ENCODE measurements around the gene CGB2.
"Not testable (repeated sequence)": the region's sequence is repeated elsewhere in the genome, so short reads cannot be mapped to it uniquely, and the experiment has no call there.

The CGB2 gene

DNA sequence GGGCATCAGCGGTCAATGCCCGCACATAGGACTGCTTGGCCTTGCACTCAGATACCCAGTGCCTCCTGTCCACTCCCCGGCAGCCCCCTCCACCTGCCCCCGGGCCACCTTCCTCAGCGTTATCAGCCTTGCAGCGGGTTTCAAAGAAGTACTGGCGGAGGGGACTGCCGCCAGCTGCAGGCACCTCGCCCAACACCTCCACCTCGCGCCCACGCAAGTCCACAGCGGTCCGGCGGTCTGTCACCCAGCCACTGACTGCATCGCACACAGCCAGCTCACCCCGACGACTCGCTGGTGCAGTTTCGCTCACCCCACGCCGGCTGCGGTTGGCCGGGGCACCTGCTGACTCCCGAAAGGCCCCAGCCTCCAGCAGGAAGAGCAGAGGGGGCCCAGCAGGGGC is 29.8 kb downstream of the CGB2 start:
- Mint-ChIP-seq H3K4me1 (ENCODE audit: low read depth) (peaks cover 9% of the 10 kb centered on the region), H3K36me3 (ENCODE audit: low read depth) (no peaks in the 10 kb centered on the region), H3K9me3 (no peaks in the 10 kb centered on the region), H3K4me3 (no peak overlapping the region), H3K27me3 (ENCODE audit: low read depth) (peaks cover 72% of the 10 kb centered on the region), H3K27ac (no peak overlapping the region)

DNA sequence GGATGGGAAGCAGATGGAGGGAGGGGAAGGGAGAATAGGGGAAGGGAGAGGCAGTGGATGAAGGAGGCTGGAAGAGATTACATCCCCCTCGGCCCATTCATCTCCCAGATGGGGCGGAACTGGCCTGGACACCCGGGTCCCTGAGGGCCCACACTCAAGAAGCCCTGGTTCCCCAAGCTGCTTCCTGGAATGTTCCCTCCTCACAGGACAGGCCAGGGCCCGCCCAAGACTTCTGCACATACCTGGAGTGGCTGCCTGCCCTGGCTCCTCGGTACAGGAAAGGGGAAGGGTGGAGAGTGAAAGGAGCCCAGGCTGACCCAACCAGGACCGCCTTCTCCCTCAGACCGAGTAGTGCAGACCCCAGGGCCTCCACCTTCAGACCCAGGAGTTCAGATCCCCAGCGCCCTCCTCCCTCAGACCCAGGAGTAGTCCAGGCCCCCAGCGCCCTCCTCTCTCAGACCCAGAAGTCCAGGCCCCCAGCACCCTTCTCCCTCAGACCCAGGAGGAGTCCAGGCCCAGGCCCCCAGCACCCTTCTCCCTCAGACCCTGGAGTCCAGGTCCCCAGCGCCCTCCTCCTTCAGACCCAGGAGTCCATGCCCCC is 32.4 kb downstream of the CGB2 start:
- Mint-ChIP-seq H3K36me3 (ENCODE audit: low read depth) (no peaks in the 10 kb centered on the region), H3K27ac (no peak overlapping the region), H3K4me3 (no peak overlapping the region), H3K27me3 (ENCODE audit: low read depth) (peaks cover 69% of the 10 kb centered on the region), H3K4me1 (ENCODE audit: low read depth) (no peaks in the 10 kb centered on the region), H3K9me3 (no peaks in the 10 kb centered on the region)

DNA sequence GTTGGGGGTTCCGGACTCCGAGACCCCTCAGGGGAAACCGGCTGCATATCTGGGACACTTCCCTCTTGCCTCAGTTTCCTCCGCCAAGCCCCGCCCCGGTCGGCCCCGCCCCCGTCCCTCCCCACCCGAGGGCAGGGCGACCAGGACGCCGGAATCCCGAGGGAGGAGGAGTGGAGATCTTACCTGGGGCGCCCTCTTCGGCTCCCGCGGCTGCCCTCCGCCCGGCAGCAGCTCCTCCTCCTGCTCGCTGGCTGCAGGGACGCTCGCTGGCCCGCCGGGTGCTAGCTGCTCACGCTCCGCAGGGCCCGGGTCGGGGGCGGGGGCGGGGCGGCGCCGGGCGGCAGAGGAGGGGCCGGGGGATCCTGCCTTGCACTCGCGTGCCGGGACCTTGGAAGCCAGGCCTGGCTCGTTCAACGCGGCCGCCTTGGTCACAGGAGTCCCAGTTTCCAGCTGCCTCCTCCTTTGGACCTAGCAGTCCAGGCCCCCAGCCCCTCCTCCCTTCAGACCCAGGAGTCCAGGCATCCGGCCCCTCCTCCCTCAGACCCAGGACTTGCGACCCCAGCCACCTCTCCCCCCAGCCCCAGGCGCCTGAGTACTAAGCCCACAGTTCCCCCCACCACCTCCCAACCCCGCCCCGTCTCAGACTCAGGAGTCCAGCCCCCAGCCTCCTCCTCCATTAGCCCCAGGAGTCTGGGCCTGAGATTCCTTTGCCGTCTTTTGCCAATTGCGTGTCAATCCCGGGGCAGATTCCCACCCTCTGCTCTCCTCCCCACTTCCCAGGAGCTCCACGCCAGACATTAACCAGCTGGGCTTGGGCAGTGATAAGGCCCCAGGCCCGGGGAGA is 33.3 kb downstream of the CGB2 start, which contains the start of gene NTF4:
Gene NTF4 (minus strand): TSS at position 51 of the 844 bp plus-strand sequence. CDS start 2,821 bp downstream, outside the sequence.
- no peak within 1 kb of the TSS for H3K27ac Mint-ChIP-seq
- no peaks in the 10 kb centered on the region for H3K36me3 Mint-ChIP-seq (ENCODE audit: low read depth)
- H3K9me3 Mint-ChIP-seq = no peaks in the 10 kb centered on the region
- no peak within 1 kb of the TSS for H3K4me3 Mint-ChIP-seq
- H3K4me1 Mint-ChIP-seq (ENCODE audit: low read depth) = no peaks in the 10 kb centered on the region
- H3K27me3 Mint-ChIP-seq (ENCODE audit: low read depth) = peaks cover 69% of the 10 kb centered on the region

DNA sequence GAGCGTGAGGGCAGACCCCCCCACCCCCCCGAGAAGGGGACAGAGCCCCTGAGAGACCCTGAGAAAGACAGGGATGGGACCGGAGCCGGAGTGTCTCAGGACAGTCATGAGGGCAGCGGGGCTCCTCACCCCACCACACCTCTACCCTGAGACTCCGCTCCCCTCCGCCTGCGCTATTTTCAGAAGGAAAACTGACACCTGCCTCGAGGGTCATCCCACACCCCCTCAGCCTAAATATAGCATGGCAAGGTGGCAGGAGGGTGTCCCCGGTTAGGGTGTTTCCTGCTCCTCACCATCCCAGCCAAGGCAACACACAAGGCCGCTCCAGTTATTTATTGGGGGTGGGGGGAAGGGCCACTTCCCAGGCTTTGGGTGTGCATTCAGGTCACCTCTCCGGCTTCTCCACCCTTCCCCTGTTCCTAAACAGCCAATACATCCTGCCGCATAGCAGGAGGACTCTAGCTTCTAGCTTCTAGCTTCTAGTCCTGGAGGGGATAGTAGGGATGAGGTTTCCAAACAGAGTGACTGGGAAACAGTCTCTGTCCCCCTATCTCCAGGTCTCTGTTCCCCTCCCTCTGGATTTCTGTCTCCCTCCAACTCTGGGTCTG is 34.3 kb downstream of the CGB2 start:
- no peaks in the 10 kb centered on the region for H3K9me3 Mint-ChIP-seq

DNA sequence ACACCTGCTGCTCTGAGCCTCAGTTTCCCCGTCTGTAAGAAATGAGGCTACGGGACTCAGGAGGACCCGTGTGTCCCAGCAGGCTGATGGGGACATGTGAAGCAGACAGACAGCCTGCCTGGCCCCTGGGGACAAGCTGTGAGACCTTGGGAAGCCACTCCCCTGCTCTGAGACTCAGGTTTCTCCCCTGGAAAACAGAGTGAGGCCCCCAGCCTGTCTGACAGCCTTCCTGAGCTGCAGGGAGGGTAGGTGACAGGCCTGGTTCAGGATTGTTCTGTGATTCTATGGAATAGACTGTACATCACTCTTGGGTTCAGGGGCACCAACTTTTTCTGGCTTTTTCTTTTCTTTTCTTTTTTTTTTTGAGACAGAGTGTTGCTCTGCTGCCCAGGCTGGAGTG is 35.9 kb downstream of the CGB2 start:
- H3K27me3 Mint-ChIP-seq (ENCODE audit: low read depth) = peaks cover 77% of the 10 kb centered on the region
- H3K4me3 Mint-ChIP-seq = no peak overlapping the region
- no peaks in the 10 kb centered on the region for H3K36me3 Mint-ChIP-seq (ENCODE audit: low read depth)
- H3K9me3 Mint-ChIP-seq = no peaks in the 10 kb centered on the region
- H3K4me1 Mint-ChIP-seq (ENCODE audit: low read depth) = no peaks in the 10 kb centered on the region
- H3K27ac Mint-ChIP-seq = no peak overlapping the region

More for the DNA sequence above, 34.3 kb downstream of the CGB2 start:
- Mint-ChIP-seq H3K27ac (no peak overlapping the region), H3K4me3 (no peak overlapping the region), H3K4me1 (ENCODE audit: low read depth) (no peaks in the 10 kb centered on the region), H3K27me3 (ENCODE audit: low read depth) (peaks cover 73% of the 10 kb centered on the region), H3K36me3 (ENCODE audit: low read depth) (no peaks in the 10 kb centered on the region)

DNA sequence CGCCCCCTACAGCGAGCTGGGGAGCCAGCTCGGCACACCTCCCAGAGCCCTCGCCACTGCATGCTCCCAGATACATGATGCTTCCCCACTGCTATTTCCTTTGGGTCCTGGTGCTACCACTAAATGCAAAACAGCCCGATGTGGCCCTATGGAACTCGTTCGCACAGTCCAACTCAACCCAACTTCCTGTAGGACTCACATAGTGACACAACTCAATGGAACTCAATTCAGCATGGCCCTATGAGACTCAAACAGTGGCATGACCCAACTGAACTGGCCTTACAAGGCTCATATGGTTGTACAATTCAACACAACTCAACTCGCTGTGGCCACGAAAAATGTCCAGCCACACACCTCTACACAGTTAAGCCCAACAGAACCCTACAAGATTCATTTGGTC is 37.3 kb downstream of the CGB2 start:
- H3K4me1 Mint-ChIP-seq (ENCODE audit: low read depth) = peaks cover 2% of the 10 kb centered on the region
- H3K36me3 Mint-ChIP-seq (ENCODE audit: low read depth) = peaks cover 1% of the 10 kb centered on the region
- H3K27ac Mint-ChIP-seq = no peak overlapping the region
- peaks cover 81% of the 10 kb centered on the region for H3K27me3 Mint-ChIP-seq (ENCODE audit: low read depth)
- no peaks in the 10 kb centered on the region for H3K9me3 Mint-ChIP-seq
- H3K4me3 Mint-ChIP-seq = no peak overlapping the region

DNA sequence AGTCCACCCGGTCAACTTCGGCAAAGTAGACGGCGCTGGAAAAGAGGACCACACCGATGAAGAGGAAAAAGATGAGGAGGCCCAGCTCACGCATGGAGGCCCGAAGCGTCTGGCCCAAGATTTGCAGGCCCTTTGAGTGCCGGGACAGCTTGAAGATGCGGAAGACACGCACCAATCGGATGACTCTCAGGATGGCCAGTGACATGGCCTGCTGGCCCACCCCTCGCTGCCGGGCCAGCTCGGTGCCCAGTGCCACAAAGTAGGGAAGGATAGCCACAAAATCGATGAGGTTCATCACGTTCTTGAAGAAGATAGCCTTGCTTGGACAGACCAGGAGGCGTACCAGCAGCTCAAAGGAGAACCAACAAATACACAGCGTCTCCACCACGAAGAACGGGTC is 38.7 kb downstream of the CGB2 start:
- peaks cover 2% of the 10 kb centered on the region for H3K4me1 Mint-ChIP-seq (ENCODE audit: low read depth)
- H3K27me3 Mint-ChIP-seq (ENCODE audit: low read depth) = peaks cover 77% of the 10 kb centered on the region
- no peaks in the 10 kb centered on the region for H3K9me3 Mint-ChIP-seq
- H3K27ac Mint-ChIP-seq = no peak overlapping the region
- peaks cover 1% of the 10 kb centered on the region for H3K36me3 Mint-ChIP-seq (ENCODE audit: low read depth)
- no peak overlapping the region for H3K4me3 Mint-ChIP-seq

DNA sequence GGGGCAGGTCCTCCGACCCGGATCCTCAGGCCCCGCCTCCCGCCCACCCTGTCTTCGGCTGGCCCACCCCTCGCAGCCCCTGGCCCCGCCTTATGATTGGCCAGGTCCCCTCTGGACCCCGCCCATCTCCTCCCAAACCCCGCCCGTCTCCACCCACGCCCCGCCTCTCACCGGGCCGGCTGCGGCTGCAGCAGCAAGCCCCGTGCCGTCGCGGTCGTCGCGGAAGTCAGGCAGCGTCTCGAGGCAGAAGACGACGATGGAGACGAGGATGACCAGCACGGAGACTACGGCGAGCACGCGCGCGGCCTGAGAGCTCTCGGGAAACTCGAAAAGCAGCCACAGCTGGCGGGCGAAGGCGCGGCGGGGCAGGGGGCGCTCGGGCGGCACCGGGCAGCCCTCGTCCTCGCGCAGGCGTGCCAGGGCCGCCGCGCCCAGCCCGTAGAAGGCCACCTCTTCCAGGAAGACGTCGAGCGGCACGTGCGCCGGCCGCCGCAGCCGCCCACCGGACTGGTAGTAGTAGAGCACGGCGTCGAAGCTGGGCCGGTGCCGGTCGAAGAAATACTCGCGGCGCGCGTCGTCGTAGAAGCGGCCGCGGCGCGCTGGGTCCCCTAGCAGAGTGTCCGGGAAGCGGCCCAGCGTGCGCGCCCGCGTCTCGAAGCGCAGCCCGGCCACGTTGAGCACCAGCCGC is 40.3 kb downstream of the CGB2 start:
- peaks cover 62% of the 10 kb centered on the region for H3K27me3 Mint-ChIP-seq (ENCODE audit: low read depth)
- no peaks in the 10 kb centered on the region for H3K9me3 Mint-ChIP-seq
- H3K4me1 Mint-ChIP-seq (ENCODE audit: low read depth) = peaks cover 2% of the 10 kb centered on the region
- H3K36me3 Mint-ChIP-seq (ENCODE audit: low read depth) = peaks cover 1% of the 10 kb centered on the region
- no peak overlapping the region for H3K27ac Mint-ChIP-seq
- no peak overlapping the region for H3K4me3 Mint-ChIP-seq

DNA sequence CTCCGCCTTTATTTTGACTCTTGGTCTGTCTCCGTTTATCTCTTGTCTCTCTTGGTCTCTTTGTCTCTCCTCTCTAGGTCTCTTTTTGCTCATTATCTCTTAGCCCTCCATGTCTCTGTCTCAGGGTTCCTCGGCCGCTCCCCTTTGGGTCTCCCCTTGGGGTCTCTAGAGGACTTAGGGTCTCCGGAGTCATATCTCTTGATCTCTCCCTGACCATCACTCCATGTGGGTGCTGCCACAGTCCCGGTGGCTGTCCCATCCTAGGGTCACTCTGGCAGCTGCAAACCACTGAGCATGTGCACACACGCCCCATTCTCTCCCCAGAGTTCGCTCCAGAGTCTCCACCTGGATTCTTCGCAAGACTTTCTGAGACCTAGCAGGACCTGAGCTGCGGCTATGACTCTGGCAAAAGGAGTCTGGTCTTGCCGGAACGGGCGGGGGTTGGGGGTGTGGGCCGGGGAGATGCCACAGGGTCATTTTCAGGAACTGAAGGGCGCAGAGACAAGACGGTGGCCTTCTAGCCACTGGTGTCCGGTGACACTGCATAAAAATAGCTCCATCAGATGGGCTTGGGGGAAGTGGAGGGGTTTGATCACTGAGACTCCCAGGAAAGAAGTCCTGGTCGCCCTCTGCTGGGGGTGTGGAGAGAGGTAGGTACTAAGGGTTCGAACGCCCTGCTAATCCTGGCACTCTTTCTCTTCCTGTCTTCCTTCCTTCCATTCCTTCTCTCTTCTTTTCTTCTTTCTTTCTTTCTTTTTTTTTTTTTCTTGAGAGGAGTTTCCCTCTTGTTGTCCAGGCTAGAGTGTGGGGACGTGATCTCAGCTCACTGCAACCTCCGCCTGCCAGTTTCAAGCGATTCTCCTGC is 42.1 kb downstream of the CGB2 start:
- no peak overlapping the region for H3K27ac Mint-ChIP-seq
- H3K27me3 Mint-ChIP-seq (ENCODE audit: low read depth) = peaks cover 48% of the 10 kb centered on the region
- H3K36me3 Mint-ChIP-seq (ENCODE audit: low read depth) = peaks cover 1% of the 10 kb centered on the region

DNA sequence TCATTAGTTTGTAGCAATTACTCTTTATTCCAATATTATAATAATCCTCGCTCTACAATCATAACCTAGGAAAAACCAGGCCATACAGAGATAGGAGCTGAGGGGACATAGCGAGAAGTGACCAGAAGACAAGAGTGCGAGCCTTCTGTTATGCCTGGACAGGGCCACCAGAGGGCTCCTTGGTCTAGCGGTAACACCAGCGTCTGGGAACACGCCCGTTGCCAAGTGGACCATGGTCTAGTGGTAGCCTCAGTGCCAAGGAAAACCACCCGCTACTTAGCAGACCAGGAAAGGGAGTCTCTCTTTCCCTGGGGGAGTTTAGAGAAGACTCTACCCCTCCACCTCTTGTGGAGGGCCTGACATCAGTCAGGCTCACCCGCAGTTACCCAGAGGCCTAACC is 43.2 kb downstream of the CGB2 start:
- not testable (repeated sequence) for H3K4me1 Mint-ChIP-seq (ENCODE audit: low read depth); H3K36me3 Mint-ChIP-seq (ENCODE audit: low read depth); H3K9me3 Mint-ChIP-seq; H3K27ac Mint-ChIP-seq; H3K4me3 Mint-ChIP-seq
- peaks cover 37% of the 10 kb centered on the region for H3K27me3 Mint-ChIP-seq (ENCODE audit: low read depth)

More for the DNA sequence above, 42.1 kb downstream of the CGB2 start:
- Mint-ChIP-seq H3K4me1 (ENCODE audit: low read depth) (peaks cover 2% of the 10 kb centered on the region), H3K4me3 (peak overlapping the region; percentile 71), H3K9me3 (no peaks in the 10 kb centered on the region)

DNA sequence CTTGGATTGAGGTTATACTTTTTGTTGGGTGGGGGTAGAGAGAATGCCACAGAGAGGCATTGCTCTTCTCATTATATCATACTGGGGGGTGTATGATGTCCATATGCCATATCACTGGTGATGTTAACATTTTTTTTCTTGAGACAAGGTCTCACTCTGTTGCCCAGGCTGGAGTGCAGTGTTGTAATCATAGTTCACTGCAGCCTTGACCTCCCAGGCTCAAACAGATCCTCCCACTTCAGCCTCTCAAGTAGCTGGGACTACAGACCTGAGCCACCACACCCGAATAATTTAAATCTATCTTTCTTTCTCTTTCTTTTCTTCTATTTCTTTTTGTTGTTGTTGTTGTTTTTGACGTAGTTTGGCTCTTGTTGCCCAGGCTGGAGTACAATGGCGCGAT is 48.7 kb downstream of the CGB2 start:
- peaks cover 5% of the 10 kb centered on the region for H3K27me3 Mint-ChIP-seq (ENCODE audit: low read depth)
- peaks cover 8% of the 10 kb centered on the region for H3K4me1 Mint-ChIP-seq (ENCODE audit: low read depth)
- no peak overlapping the region for H3K4me3 Mint-ChIP-seq
- no peaks in the 10 kb centered on the region for H3K9me3 Mint-ChIP-seq
- no peak overlapping the region for H3K27ac Mint-ChIP-seq
- no peaks in the 10 kb centered on the region for H3K36me3 Mint-ChIP-seq (ENCODE audit: low read depth)

DNA sequence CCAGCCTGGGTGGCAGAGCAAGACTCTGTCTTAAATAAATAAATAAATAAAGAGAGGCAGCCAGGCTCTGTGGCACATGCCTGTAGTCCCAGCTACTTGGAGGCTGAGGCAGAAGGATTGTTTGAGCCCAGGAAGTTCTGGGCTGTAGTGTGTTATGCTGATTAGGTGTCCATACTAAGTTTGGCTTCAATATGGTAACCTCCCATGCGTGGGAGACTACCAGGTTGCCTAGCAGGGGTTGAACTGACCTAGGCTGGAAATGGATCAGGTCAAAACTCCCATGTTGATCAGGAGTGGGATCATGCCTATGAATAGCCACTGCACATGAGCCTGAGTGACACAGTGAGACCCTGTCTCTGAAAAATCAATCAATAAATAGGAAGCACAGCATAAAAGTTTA is 49.6 kb downstream of the CGB2 start:
- H3K9me3 Mint-ChIP-seq = no peaks in the 10 kb centered on the region
- H3K4me3 Mint-ChIP-seq = no peak overlapping the region
- no peak overlapping the region for H3K27ac Mint-ChIP-seq

More for the DNA sequence above, 49.6 kb downstream of the CGB2 start:
- Mint-ChIP-seq H3K4me1 (ENCODE audit: low read depth) (peaks cover 9% of the 10 kb centered on the region), H3K36me3 (ENCODE audit: low read depth) (peaks cover 4% of the 10 kb centered on the region), H3K27me3 (ENCODE audit: low read depth) (peaks cover 5% of the 10 kb centered on the region)

Measured in T-helper 1 cell treated with Interleukin-12 subunit alpha and Interleukin-12 subunit beta and Interleukin-4 antibody, amounts not matched to agents 30 μg/mL and 1 μg/mL, for 36 hours (primary cell).